H1 (cell line): ENCODE measurements around the gene ARSK.
A peak's percentile ranks its signal among the peaks of the same experiment; 100 is the strongest.

ENCODE experiments used
- ATF2 ChIP-seq: IDR thresholded peaks from 2 replicates; pipeline ENCODE4 v1.6.1; 2012; ENCODE audit warnings: low read length, inconsistent platforms
- CTCF ChIP-seq, 3 experiments: IDR thresholded peaks; 1 replicate in 2 of 3; 2 replicates in 1 of 3; pipeline versions ENCODE4 v1.5.1 to v1.6.1; 2011; ENCODE audit warnings: low read length in 3 of 3, mild to moderate bottlenecking in 3 of 3, inconsistent platforms in 2 of 3, low read depth in 1 of 3, moderate library complexity in 1 of 3; ENCODE audit not compliant: insufficient read depth in 1 of 3; ENCODE audit errors: control extremely low read depth in 1 of 3
- KDM1A ChIP-seq: fragments of 200-600, 300-600 bp; sonication (generic); IDR thresholded peaks from 2 replicates; pipeline ENCODE4 v1.7.1; 2016; ENCODE audit warnings: mild to moderate bottlenecking, low read length, borderline replicate concordance
- POLR2A ChIP-seq, 2 experiments: IDR thresholded peaks; 1 replicate in 1 of 2; 2 replicates in 1 of 2; pipeline ENCODE4 v1.6.1; 2011; ENCODE audit warnings: low read depth in 2 of 2, low read length in 2 of 2, mild to moderate bottlenecking in 2 of 2; ENCODE audit errors: control extremely low read depth in 1 of 2
- RBBP5 ChIP-seq: IDR thresholded peaks from 2 replicates; pipeline ENCODE4 v1.7.1; 2012; ENCODE audit warnings: low read depth, mild to moderate bottlenecking, inconsistent platforms, low read length, moderate library complexity, borderline replicate concordance
- SP1 ChIP-seq: IDR thresholded peaks from 2 replicates; pipeline ENCODE4 v1.6.1; 2011; ENCODE audit warnings: low read depth, low read length
- SP2 ChIP-seq: IDR thresholded peaks from 2 replicates; pipeline ENCODE4 v1.6.1; 2012; ENCODE audit warnings: mild to moderate bottlenecking, low read length, inconsistent platforms

GRCh38 chr5:95646569-95647431, 91.9 kb downstream of the ARSK start, which contains the start of gene RFESD:
- TF ChIP-seq SP1 (no peak), SP2 (no peak), CTCF (IDR thresholded peaks at IDR 0.05; ENCODE audit: control extremely low read depth in 1 of 3, insufficient read depth in 1 of 3, low read depth in 1 of 3, low read length in 3 of 3) (peak in 2 of 3 experiments; percentile 7 to 9; a peak in 2 of 4 replicates), KDM1A (no peak), RBBP5 (0 out of 2 replicates have a peak, but pooled peaks have one; percentile 43), ATF2 (no peak), POLR2A (IDR thresholded peaks at IDR 0.05; ENCODE audit: control extremely low read depth in 1 of 2, low read depth in 2 of 2, low read length in 2 of 2) (peak in 1 of 2 experiments; percentile 81; a peak in 2 of 3 replicates)
